Measurements from ENCODE around the gene UBE2D3.

GRCh38 chr4:102843273-102843672, 15.9 kb upstream of the UBE2D3 start:
- no peak for TF ChIP-seq CTCF (IDR thresholded peaks at IDR 0.05)
- TF ChIP-seq POLR2A (IDR thresholded peaks at IDR 0.05) = no peak
